H7 (cell line): ENCODE measurements around the gene GSS. TPM values are rescaled to one million over a fixed set of nuclear protein-coding genes. Genes with fewer than 3 reads are reported as not detected.
A peak's percentile ranks its signal among the peaks of the same experiment; 100 is the strongest.

Experiments used
- DNase-seq: peaks from one replicate; pipeline ENCODE4 v3.0.0; 2012
- H3K27me3 ChIP-seq: 2 replicates; pipeline ENCODE4 v1.6.0; 2011; ENCODE audit warnings: mild to moderate bottlenecking, low read length; ENCODE audit not compliant: control insufficient read depth, insufficient read depth
- H3K36me3 ChIP-seq: replicated peaks from 2 replicates; pipeline ENCODE4 v1.5.1; 2011; ENCODE audit warnings: low read length; ENCODE audit not compliant: control insufficient read depth, insufficient read depth
- H3K4me3 ChIP-seq: 2 replicates; pipeline ENCODE4 v1.5.1; 2011; ENCODE audit warnings: low read depth, mild to moderate bottlenecking, control low read depth, low read length, moderate library complexity; ENCODE audit not compliant: insufficient read depth
- total RNA-seq: library from RNA; depleted of rRNA; stranded (reverse); fragments of >200 nt; shearing (Covaris generic); gene quantifications from 2 replicates; pipeline ENCODE4 v1.2.3, GENCODE V29; 2014

GSS gene
- total RNA-seq, 1 experiment from 2014 or later = 72.2 TPM

DNA sequence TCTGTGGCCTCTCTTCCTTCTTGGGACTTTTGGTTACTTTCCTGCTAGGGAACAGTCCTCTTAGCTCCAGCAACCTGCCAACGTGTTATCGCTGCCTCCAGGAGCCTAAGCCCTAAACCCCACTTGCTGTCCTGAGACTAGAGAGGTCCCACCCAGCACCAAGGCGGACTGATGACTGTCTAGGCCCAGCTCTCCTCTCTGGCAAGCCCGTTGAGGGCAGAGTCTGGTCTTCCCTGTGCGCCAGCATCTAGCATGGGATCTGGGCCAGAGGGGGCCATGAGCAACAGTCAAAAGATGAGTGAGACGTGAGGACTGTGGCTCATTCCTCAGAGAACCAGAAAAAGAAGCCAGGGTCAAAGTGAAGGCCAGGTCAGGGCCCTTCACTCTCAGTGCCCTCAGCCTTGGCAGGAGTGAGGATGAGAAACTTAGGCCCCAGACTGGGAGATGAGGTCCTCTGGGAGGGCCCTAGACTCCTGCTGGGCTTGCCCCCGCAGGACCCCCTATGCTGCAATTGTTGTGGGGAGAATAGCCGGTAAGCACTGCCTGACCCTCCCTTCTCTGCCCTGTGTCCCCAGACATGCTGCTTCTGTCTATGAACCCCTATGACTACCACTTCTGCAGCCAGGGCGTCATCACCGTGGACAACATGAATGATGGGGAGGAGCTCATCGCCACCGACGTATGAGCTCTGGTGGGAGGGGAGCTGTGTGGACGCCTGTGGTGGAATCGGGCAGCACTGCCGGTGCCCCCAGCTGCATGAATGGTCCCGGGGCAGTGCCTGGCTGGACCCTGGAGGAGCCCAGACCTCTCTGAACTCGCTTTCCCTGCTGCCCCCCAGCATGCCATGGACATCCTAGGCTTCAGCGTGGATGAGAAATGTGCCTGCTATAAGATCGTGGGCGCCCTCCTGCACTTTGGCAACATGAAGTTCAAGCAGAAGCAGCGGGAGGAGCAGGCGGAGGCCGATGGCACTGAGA lies 31.0 kb upstream of the GSS start:
- DNase-seq = no peak
- Histone ChIP-seq H3K4me3 (no peak overlapping the region), H3K36me3 (no peaks in the 10 kb centered on the region), H3K27me3 (peaks cover 3% of the 10 kb centered on the region; the same call in 1 of the 2 replicates)

GRCh38 chr20:34985461-34986310 lies 30.1 kb upstream of the GSS start:
- no peak for DNase-seq
- Histone ChIP-seq H3K4me3 (no peak overlapping the region), H3K27me3 (peaks cover 3% of the 10 kb centered on the region; the same call in 1 of the 2 replicates), H3K36me3 (no peaks in the 10 kb centered on the region)

DNA sequence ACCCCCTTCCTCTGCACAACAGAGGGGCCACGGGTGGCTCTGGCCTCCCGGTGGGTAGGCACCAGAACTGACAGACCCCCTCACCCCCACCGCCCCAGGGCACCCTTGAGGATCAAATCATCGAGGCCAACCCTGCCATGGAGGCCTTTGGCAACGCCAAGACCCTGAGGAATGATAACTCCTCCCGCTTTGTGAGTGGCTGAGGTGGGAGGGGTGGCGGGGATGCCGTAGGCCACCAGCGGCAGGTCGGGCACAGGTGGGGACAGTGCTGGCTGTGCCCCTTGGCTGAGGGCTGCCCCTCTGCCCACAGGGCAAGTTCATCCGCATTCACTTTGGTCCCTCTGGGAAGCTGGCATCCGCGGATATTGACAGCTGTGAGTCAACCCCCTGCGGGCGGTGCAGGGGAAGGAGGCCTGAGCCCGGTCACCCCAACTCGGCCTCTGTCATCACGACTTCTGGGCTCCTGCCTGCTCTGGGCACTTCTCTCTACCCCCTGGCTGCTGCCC lies 29.2 kb upstream of the GSS start:
- H3K27me3 ChIP-seq = peaks cover 3% of the 10 kb centered on the region; the same call in 1 of the 2 replicates
- no peak overlapping the region for H3K4me3 ChIP-seq
- DNase-seq = peak; percentile 72
- H3K36me3 ChIP-seq = no peaks in the 10 kb centered on the region

DNA sequence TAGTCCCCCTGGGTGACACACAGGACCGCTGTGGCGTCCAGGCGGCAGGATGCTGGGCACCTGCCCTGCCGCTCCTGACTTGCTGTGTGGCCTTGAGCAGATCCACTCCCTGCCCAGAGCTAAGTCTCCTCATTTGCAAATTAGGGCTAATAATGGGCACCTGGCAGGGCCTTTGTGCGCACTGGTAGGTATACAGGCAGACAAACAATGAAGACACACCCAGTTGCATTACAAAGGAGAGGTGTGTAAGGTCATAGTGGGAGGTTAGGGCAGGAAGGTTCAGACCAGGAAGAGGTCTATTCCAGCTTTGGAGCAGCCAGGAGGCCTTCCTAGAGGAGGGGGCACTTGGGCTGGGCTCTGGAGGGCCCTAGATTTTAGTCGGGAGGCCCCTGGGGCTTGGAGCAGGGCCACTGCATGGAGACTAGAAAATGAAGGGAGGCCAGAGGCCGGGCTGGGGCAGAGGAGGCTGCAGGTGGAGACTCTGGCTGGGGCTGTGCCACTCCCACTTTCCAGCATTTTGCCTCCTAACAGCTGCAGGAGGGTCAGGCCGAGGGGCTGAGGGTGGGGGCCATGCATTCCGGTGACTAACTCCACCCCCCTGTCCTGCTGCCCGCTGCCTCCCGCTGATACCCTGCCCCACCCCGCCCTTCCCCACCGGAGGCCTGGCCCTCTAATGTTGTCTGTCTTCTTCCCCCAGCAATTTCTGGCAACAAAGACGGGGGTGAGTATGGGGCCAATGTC lies 28.6 kb upstream of the GSS start:
- H3K36me3 ChIP-seq = no peaks in the 10 kb centered on the region
- H3K4me3 ChIP-seq = no peak overlapping the region
- peak; percentile 87 for DNase-seq

DNA sequence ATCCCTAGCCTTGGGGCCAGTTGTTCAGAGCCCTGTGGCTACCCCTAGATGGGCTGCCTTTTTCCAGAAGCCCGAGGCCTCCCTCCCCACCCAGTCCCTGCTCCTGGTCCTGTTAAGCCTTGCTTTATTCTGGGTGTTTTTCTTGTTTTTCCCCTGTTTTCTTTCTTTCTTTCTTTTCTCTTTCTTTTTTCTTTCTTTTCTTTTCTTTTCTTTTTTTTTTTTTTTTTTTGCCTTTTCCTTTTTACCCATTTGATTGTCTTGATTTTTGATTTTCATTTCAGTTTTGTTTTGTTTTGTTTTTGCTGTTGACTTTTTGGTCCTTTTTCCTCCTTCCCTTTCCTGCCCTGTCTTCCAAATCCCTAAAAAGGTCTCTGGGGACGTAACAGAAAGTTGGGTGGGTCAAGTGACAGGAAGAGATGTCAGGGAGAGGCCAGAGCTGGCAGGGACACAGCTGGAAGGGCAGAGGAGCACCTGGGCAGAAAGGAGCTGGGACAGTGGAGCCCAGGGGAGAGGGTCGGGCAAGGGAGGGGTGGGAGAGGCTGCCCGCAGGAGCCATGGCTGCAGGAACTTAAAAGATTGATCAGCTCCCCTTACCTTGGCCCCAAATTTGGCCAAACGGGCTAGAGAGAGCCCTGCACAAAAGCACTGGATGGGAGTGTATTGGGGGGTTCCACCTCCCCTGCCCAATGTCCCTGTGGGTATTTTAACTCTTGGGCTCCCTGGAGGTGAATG lies 27.6 kb upstream of the GSS start:
- peaks cover 3% of the 10 kb centered on the region; the same call in 1 of the 2 replicates for H3K27me3 ChIP-seq
- H3K36me3 ChIP-seq = no peaks in the 10 kb centered on the region
- peak; percentile 61 for DNase-seq
- no peak overlapping the region for H3K4me3 ChIP-seq

More for the DNA sequence above, 28.6 kb upstream of the GSS start:
- H3K27me3 ChIP-seq = peaks cover 3% of the 10 kb centered on the region; the same call in 1 of the 2 replicates

GRCh38 chr20:34982270-34983088 lies 26.9 kb upstream of the GSS start:
- no peak overlapping the region for H3K4me3 ChIP-seq
- no peak for DNase-seq
- peaks cover 3% of the 10 kb centered on the region; the same call in 1 of the 2 replicates for H3K27me3 ChIP-seq
- H3K36me3 ChIP-seq = no peaks in the 10 kb centered on the region

GRCh38 chr20:34980543-34981233 lies 25.1 kb upstream of the GSS start:
- DNase-seq = peak; percentile 68
- Histone ChIP-seq H3K36me3 (no peaks in the 10 kb centered on the region), H3K27me3 (peaks cover 2% of the 10 kb centered on the region; the same call in 1 of the 2 replicates), H3K4me3 (no peak overlapping the region)

GRCh38 chr20:34979366-34980153 lies 24.0 kb upstream of the GSS start:
- Histone ChIP-seq H3K4me3 (no peak overlapping the region), H3K27me3 (peaks cover 2% of the 10 kb centered on the region; the same call in 1 of the 2 replicates), H3K36me3 (no peaks in the 10 kb centered on the region)
- DNase-seq = peak; percentile 100

DNA sequence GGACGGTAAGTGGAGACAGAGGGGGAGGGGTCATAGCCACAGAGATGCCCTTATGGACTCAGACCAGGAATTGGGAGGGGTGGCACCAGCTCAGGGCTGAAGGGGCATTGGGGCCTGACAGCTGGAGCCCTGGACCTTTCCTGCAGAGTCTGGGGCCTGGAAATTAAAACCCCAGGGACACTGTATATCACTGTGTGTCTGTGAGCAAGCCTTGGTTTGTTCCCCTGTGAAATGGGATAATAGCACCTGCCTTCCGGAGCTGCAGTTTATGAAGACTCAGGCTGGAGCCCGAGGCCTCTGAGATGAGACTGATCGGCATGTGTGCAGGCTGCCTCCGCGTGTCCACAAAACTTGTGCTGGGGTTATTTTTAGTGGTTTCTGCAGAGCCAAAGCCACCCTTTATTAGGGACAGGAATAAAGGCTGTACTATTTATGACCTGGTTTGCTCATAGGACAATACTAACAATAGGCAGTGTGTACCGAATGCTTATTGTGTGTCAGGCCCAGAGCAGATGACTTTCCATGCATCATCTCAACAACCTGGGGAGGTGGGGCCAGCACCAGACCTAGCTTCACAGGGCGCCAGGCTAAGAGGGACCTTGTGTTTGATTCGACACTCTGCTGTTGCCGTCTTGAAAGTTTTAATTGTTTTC lies 22.6 kb upstream of the GSS start:
- Histone ChIP-seq H3K4me3 (no peak overlapping the region), H3K36me3 (no peaks in the 10 kb centered on the region), H3K27me3 (no peaks in the 10 kb centered on the region)
- no peak for DNase-seq

GRCh38 chr20:34977365-34978091 lies 21.9 kb upstream of the GSS start:
- Histone ChIP-seq H3K4me3 (no peak overlapping the region), H3K27me3 (no peaks in the 10 kb centered on the region), H3K36me3 (no peaks in the 10 kb centered on the region)

DNA sequence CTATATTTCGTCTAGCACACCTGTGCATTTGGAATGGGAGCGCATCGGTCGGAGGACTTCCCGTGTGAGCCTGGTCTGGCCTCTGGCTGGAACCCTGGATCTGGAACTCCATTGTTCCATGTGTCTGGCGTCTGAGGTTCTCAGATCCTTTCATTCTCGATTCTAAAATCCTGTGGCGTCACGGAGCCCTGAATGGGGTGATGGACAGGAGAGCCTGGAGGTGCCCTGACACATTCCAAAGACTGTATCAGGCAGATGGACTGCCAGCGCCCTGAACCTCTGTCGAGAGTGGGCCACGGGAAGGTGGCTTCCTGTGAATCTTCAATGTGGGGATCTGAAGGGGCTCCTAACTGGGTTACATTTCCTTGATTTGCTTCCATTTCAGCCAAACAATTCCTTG lies 20.7 kb upstream of the GSS start:
- H3K27me3 ChIP-seq = no peaks in the 10 kb centered on the region
- H3K4me3 ChIP-seq = no peak overlapping the region
- no peaks in the 10 kb centered on the region for H3K36me3 ChIP-seq
- DNase-seq = no peak

More at GRCh38 chr20:34977365-34978091, 21.9 kb upstream of the GSS start:
- no peak for DNase-seq
